ENCODE data around the gene TCN2. TPM values are rescaled to one million over a fixed set of nuclear protein-coding genes. Genes with fewer than 3 reads are reported as not detected.

Gene TCN2
- total and polyA plus RNA-seq, 2 of the 4 experiments (the other 2 are of a cell fraction), result 1.3 to 3.6 TPM

- Histone ChIP-seq H3K56ac (ENCODE audit: extremely low read depth, insufficient read depth, low read length) (no peak overlapping the region), H2BK15ac (ENCODE audit: low read depth, low read length) (no peak overlapping the region), H3K79me1 (ENCODE audit: low read depth in 1 of 2, low read length in 2 of 2) (peaks cover 7 to 37% of the 10 kb centered on the region in 2 experiments; a peak in 3 of 4 replicates), H4K20me1 (ENCODE audit: insufficient read depth, low read length) (peaks cover 8% of the 10 kb centered on the region), H3K27ac (ENCODE audit: insufficient read depth, low read length) (no peak overlapping the region), H3K14ac (replicated peaks; ENCODE audit: low read depth, low read length) (no peak overlapping the region), H2BK20ac (ENCODE audit: low read depth, low read length) (no peak overlapping the region), H4K8ac (ENCODE audit: low read depth in 2 of 2, low read length in 2 of 2) (no peak overlapping the region), H3K23ac (ENCODE audit: low read depth, low read length) (no peak overlapping the region), H2AFZ (replicated peaks; ENCODE audit: low read length, poor library complexity) (no peak overlapping the region), H3K4me3 (ENCODE audit: insufficient read depth, low read depth, low read length) (no peak overlapping the region), H3K36me3 (ENCODE audit: control insufficient read depth, insufficient read depth, low read length) (no peaks in the 10 kb centered on the region), H4K91ac (ENCODE audit: insufficient read depth, low read depth, low read length) (no peak overlapping the region), H2AK9ac (replicated peaks; ENCODE audit: low read depth, low read length, poor library complexity) (no peak overlapping the region), H2BK5ac (ENCODE audit: low read depth, low read length, poor library complexity, severe bottlenecking) (no peak overlapping the region), H3K4me2 (ENCODE audit: low read depth, low read length) (no peak overlapping the region), H3K4me1 (ENCODE audit: control insufficient read depth, insufficient read depth, low read length) (peaks cover 14% of the 10 kb centered on the region), H3K9ac (ENCODE audit: low read depth, low read length) (no peak overlapping the region), H3K9me3 (ENCODE audit: control insufficient read depth, insufficient read depth, low read length) (no peaks in the 10 kb centered on the region), H3K27me3 (ENCODE audit: control insufficient read depth, insufficient read depth, low read length) (no peaks in the 10 kb centered on the region), H3K4ac (ENCODE audit: low read depth, low read length) (no peak overlapping the region), H3K18ac (ENCODE audit: low read depth, low read length) (no peak overlapping the region), H2AK5ac (ENCODE audit: low read depth, low read length) (no peak overlapping the region), H2BK120ac (ENCODE audit: low read depth, low read length) (no peak overlapping the region), H3K9me1 (ENCODE audit: insufficient read depth, low read length) (peaks cover 23% of the 10 kb centered on the region), H4K5ac (ENCODE audit: low read depth, low read length) (no peak overlapping the region)
- POLR2A ChIA-PET (ENCODE audit: unreplicated experiment), result no interaction called here
- TF ChIP-seq FOS (IDR thresholded peaks at IDR 0.05; ENCODE audit: low read depth, low read length), result no peak
- no peak for TF ChIP-seq BHLHE40 (IDR thresholded peaks at IDR 0.05; ENCODE audit: low read depth, low read length)
- no peak for TF ChIP-seq MAZ (IDR thresholded peaks at IDR 0.05; ENCODE audit: borderline replicate concordance, low read depth, low read length)
- TF ChIP-seq MXI1 (IDR thresholded peaks at IDR 0.05; ENCODE audit: borderline replicate concordance, low read depth, low read length), result no peak
- TF ChIP-seq RAD21 (IDR thresholded peaks at IDR 0.05; ENCODE audit: low read length), result no peak
- no peak for TF ChIP-seq CHD1 (IDR thresholded peaks at IDR 0.05; ENCODE audit: low read depth, low read length)
- TF ChIP-seq MAFK (IDR thresholded peaks at IDR 0.05; ENCODE audit: low read depth, low read length), result no peak
- no peak for TF ChIP-seq POLR2A (IDR thresholded peaks at IDR 0.05; ENCODE audit: low read depth, low read length)
- no peak for TF ChIP-seq NFE2L2 (IDR thresholded peaks at IDR 0.05; ENCODE audit: low read depth, low read length)
- TF ChIP-seq, protein P1, sequence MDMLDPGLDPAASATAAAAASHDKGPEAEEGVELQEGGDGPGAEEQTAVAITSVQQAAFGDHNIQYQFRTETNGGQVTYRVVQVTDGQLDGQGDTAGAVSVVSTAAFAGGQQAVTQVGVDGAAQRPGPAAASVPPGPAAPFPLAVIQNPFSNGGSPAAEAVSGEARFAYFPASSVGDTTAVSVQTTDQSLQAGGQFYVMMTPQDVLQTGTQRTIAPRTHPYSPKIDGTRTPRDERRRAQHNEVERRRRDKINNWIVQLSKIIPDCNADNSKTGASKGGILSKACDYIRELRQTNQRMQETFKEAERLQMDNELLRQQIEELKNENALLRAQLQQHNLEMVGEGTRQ (IDR thresholded peaks at IDR 0.05; ENCODE audit: low read depth, low read length), result no peak
- TF ChIP-seq CEBPB (IDR thresholded peaks at IDR 0.05; ENCODE audit: low read depth, low read length), result no peak
- no peak for TF ChIP-seq RCOR1 (IDR thresholded peaks at IDR 0.05; ENCODE audit: insufficient replicate concordance, low read length)
- TF ChIP-seq RFX5 (IDR thresholded peaks at IDR 0.05; ENCODE audit: low read depth, low read length), result no peak
- no peak for TF ChIP-seq ELK1 (IDR thresholded peaks at IDR 0.05; ENCODE audit: borderline replicate concordance, low read depth, low read length)
- TF ChIP-seq, protein P2, sequence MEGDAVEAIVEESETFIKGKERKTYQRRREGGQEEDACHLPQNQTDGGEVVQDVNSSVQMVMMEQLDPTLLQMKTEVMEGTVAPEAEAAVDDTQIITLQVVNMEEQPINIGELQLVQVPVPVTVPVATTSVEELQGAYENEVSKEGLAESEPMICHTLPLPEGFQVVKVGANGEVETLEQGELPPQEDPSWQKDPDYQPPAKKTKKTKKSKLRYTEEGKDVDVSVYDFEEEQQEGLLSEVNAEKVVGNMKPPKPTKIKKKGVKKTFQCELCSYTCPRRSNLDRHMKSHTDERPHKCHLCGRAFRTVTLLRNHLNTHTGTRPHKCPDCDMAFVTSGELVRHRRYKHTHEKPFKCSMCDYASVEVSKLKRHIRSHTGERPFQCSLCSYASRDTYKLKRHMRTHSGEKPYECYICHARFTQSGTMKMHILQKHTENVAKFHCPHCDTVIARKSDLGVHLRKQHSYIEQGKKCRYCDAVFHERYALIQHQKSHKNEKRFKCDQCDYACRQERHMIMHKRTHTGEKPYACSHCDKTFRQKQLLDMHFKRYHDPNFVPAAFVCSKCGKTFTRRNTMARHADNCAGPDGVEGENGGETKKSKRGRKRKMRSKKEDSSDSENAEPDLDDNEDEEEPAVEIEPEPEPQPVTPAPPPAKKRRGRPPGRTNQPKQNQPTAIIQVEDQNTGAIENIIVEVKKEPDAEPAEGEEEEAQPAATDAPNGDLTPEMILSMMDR (conservative IDR thresholded peaks at IDR 0.05; ENCODE audit: low read depth, low read length), result no peak
- TF ChIP-seq SMC3 (IDR thresholded peaks at IDR 0.05; ENCODE audit: low read depth, low read length), result no peak
- BruUV-seq (replicated peaks), result no TSS peak
- no peak for ATAC-seq (ENCODE audit: low read depth)
- DNase-seq, result no peak
- CTCF ChIA-PET, result no interaction called here
- WGBS, 2 experiments (ENCODE audit: extremely low coverage in 2 of 2, insufficient read length in 1 of 2), result no CpG with 5 or more reads among the region's 3 CpGs
- dilution Hi-C loops (cut with HindIII; ENCODE audit: low sequenced_read_pairs, unreplicated experiment) (no loop called here), in situ Hi-C loops (cut with MboI; ENCODE audit: low sequenced_read_pairs) (no loop called here), intact Hi-C loops (cut with micrococcal nuclease) (no loop called here)
Observed at GRCh38 chr22:30647536-30647935, 40.6 kb downstream of the TCN2 start.
